ENCODE measurements around the gene LASP1. TPM values are rescaled to one million over a fixed set of nuclear protein-coding genes. Genes with fewer than 3 reads are reported as not detected.

LASP1 gene
- polyA plus RNA-seq, 3 donors from 2014 or later: 94.3 to 171 (median 96.5) TPM

- peaks cover 91 to 93% of the 10 kb centered on the region in 2 donors for H3K4me1 Mint-ChIP-seq
- peaks cover 22 to 36% (median 35%) of the 10 kb centered on the region in 3 donors for H3K27me3 Mint-ChIP-seq (ENCODE audit: low read depth in 3 of 3)
- no peaks in the 10 kb centered on the region for H3K9me3 Mint-ChIP-seq
- H3K36me3 Mint-ChIP-seq: peaks cover 5 to 14% (median 11%) of the 10 kb centered on the region in 3 donors
- peak overlapping the region; percentile 76 to 91 (median 84) for H3K4me3 Mint-ChIP-seq
- H3K27ac Mint-ChIP-seq: peak overlapping the region; percentile 97 to 99 (median 98)
- DNase-seq: no peak
Measured at GRCh38 chr17:38897671-38898290, 27.9 kb downstream of the LASP1 start.

DNA sequence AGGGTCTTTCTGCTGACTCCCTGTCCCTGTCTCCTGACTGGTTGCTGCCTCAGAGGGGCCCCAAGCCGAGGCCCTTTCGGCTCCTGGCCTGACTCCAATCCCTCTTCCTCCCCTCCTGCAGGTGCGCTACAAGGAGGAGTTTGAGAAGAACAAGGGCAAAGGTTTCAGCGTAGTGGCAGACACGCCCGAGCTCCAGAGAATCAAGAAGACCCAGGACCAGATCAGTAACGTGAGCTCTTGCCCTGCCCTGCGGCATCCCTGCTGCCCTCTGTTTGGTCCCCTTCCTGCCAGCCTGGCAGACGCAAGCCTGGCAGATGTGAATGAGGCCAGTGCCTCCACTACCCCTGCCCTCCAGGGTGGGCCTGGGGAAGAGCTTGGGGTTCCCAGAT lies 28.4 kb downstream of the LASP1 start:
- H3K4me1 Mint-ChIP-seq: peaks cover 91 to 93% of the 10 kb centered on the region in 2 donors
- H3K27ac Mint-ChIP-seq: peak overlapping the region; percentile 97 to 99 (median 98)
- H3K9me3 Mint-ChIP-seq: no peaks in the 10 kb centered on the region
- H3K27me3 Mint-ChIP-seq (ENCODE audit: low read depth in 3 of 3): peaks cover 22 to 34% (median 33%) of the 10 kb centered on the region in 3 donors
- no peak for DNase-seq
- H3K36me3 Mint-ChIP-seq: peaks cover 5 to 14% (median 10%) of the 10 kb centered on the region in 3 donors
- peak overlapping the region; percentile 76 to 91 (median 84) for H3K4me3 Mint-ChIP-seq

DNA sequence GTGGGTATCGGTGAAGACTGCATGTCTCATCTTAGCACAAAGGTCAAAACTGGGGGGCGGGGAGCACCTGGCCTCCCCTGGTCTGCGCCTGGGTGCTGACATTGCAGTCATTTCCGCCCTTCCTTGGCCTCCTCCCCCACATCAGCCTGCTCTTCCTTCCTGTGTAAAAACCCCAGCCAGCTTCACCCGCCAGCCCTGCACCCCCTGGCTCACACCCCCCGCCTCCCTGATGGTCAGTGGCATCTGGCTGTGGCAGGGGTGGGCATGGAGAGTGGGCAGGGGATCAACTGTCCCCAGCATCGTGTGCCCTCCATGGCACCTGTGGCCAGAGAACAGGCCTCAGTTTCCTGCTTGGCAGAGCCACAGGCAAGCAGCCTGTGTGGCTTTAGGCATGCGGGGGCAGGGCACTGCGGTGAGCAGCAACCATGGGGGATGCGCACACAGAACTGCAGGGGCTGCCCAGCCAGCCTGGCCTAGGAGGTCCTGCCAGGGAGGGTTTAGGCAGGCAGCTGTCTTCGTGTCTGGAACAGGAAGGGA lies 29.0 kb downstream of the LASP1 start:
- DNase-seq: peak; percentile 93 to 95 (median 94)
- H3K9me3 Mint-ChIP-seq: no peaks in the 10 kb centered on the region
- H3K36me3 Mint-ChIP-seq: peaks cover 5 to 14% (median 11%) of the 10 kb centered on the region in 3 donors
- peaks cover 91 to 93% of the 10 kb centered on the region in 2 donors for H3K4me1 Mint-ChIP-seq
- H3K27ac Mint-ChIP-seq: peak overlapping the region; percentile 97 to 99 (median 98)
- peak overlapping the region; percentile 76 to 91 (median 84) for H3K4me3 Mint-ChIP-seq
- peaks cover 22 to 30% (median 28%) of the 10 kb centered on the region in 3 donors for H3K27me3 Mint-ChIP-seq (ENCODE audit: low read depth in 3 of 3)

DNA sequence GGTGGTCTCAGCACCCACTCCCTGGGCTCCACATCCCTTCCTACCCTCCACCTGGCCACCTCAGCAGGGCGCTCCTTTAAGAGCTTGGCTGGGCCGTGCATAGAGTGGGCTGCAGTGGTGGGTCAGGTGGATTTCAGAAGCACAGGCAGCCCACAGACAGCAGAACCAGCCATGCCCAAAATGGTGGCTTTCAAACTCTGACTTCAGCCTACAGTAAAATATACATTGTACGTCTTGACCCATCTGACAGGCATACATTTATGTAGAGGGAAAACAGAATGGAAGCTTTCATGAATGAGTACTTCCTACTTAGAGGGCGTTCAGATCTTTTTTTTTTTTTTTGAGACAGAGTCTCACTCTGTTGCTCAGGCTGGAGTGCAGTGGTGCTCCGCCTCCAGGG lies 29.6 kb downstream of the LASP1 start:
- H3K9me3 Mint-ChIP-seq: no peaks in the 10 kb centered on the region
- peak overlapping the region; percentile 76 to 91 (median 84) for H3K4me3 Mint-ChIP-seq
- H3K4me1 Mint-ChIP-seq: peaks cover 91 to 93% of the 10 kb centered on the region in 2 donors
- DNase-seq: no peak
- peaks cover 5 to 14% (median 11%) of the 10 kb centered on the region in 3 donors for H3K36me3 Mint-ChIP-seq
- peak overlapping the region; percentile 97 to 99 (median 98) for H3K27ac Mint-ChIP-seq
- peaks cover 19 to 30% (median 28%) of the 10 kb centered on the region in 3 donors for H3K27me3 Mint-ChIP-seq (ENCODE audit: low read depth in 3 of 3)

GRCh38 chr17:38900978-38901656 lies 31.3 kb downstream of the LASP1 start:
- H3K36me3 Mint-ChIP-seq: peaks cover 9 to 15% (median 11%) of the 10 kb centered on the region in 3 donors
- DNase-seq: peak; percentile 86 to 88 (median 87)

GRCh38 chr17:38903404-38903803 lies 33.5 kb downstream of the LASP1 start:
- Mint-ChIP-seq H3K27me3 (ENCODE audit: low read depth in 3 of 3) (peaks cover 16 to 26% (median 21%) of the 10 kb centered on the region in 3 donors), H3K36me3 (peaks cover 7 to 16% (median 14%) of the 10 kb centered on the region in 3 donors), H3K27ac (peak overlapping the region; percentile 91 to 99 (median 98)), H3K9me3 (no peaks in the 10 kb centered on the region), H3K4me3 (peak overlapping the region; percentile 44 to 74 (median 61)), H3K4me1 (peaks cover 86 to 93% of the 10 kb centered on the region in 2 donors)
- DNase-seq: no peak

More at GRCh38 chr17:38900978-38901656, 31.3 kb downstream of the LASP1 start:
- Mint-ChIP-seq H3K4me3 (peak overlapping the region; percentile 74 to 85 (median 82)), H3K9me3 (no peaks in the 10 kb centered on the region), H3K4me1 (peaks cover 89 to 94% of the 10 kb centered on the region in 2 donors), H3K27me3 (ENCODE audit: low read depth in 3 of 3) (peaks cover 18 to 31% (median 28%) of the 10 kb centered on the region in 3 donors), H3K27ac (peak overlapping the region; percentile 94 to 99 (median 98))

- no peaks in the 10 kb centered on the region for H3K9me3 Mint-ChIP-seq
- peaks cover 83 to 92% of the 10 kb centered on the region in 2 donors for H3K4me1 Mint-ChIP-seq
- DNase-seq: no peak
- peak overlapping the region in 1 of 5 donors; percentile 14 for H3K4me3 Mint-ChIP-seq
- H3K27ac Mint-ChIP-seq: peak overlapping the region; percentile 64 to 99 (median 78)
- H3K27me3 Mint-ChIP-seq (ENCODE audit: low read depth in 3 of 3): peaks cover 8 to 11% (median 10%) of the 10 kb centered on the region in 3 donors
- H3K36me3 Mint-ChIP-seq: peaks cover 0 to 12% (median 9%) of the 10 kb centered on the region in 3 donors
Measured at GRCh38 chr17:38904892-38905291, 35.0 kb downstream of the LASP1 start.

GRCh38 chr17:38905375-38905774 lies 35.5 kb downstream of the LASP1 start:
- no peaks in the 10 kb centered on the region for H3K9me3 Mint-ChIP-seq
- H3K36me3 Mint-ChIP-seq: peaks cover 0 to 14% (median 9%) of the 10 kb centered on the region in 3 donors
- peaks cover 86 to 94% of the 10 kb centered on the region in 2 donors for H3K4me1 Mint-ChIP-seq
- peaks cover 8 to 10% (median 10%) of the 10 kb centered on the region in 3 donors for H3K27me3 Mint-ChIP-seq (ENCODE audit: low read depth in 3 of 3)
- peak overlapping the region in 1 of 5 donors; percentile 10 for H3K4me3 Mint-ChIP-seq
- H3K27ac Mint-ChIP-seq: peak overlapping the region; percentile 77 to 99 (median 80)
- no peak for DNase-seq

- peak overlapping the region; percentile 79 to 91 (median 84) for H3K27ac Mint-ChIP-seq
- peaks cover 0 to 14% (median 9%) of the 10 kb centered on the region in 3 donors for H3K36me3 Mint-ChIP-seq
- no peaks in the 10 kb centered on the region for H3K9me3 Mint-ChIP-seq
- H3K4me3 Mint-ChIP-seq: peak overlapping the region in 1 of 5 donors; percentile 36
- H3K4me1 Mint-ChIP-seq: peaks cover 81 to 90% of the 10 kb centered on the region in 2 donors
- DNase-seq: no peak
- H3K27me3 Mint-ChIP-seq (ENCODE audit: low read depth in 3 of 3): peaks cover 0 to 6% (median 3%) of the 10 kb centered on the region in 3 donors
Measured at GRCh38 chr17:38906460-38907228, 36.8 kb downstream of the LASP1 start.

DNA sequence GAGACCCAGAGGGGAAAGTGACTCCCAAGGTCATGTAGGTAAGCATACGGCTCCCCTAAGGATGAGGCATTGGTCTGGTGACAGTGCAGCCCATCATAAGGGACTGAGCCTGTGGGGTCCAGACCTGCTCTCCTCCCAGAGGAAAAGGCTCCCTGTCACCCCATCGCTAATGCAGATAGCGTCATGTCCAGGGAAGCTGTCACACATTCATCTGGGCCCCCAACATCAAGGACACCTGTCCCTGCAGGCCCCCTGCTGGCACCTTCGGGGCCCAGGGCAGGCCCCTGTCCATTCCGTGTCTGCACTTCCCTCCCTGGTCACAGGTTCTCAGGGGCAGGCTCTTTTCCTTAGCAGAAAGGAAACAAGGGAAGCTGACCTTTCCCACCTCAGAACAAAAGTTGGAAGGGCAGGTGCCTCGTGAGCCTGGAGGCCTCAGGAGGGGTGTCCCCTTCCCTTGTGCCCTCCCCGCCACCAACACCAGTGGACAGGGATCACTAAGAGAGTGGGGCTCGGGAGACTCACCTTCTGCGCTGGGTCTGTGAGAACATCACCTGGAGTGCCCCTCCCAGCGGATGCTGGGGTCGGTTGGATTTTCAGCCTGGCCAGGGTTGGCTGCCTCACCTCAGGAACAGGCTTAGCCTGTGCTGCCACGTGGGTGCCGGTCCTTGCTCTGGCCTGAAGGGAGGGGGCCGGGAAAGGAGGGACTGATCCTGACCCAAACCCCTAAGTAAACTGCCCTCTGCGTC lies 38.2 kb downstream of the LASP1 start:
- H3K4me3 Mint-ChIP-seq: no peak overlapping the region
- no peak for DNase-seq
- peaks cover 0 to 14% (median 9%) of the 10 kb centered on the region in 3 donors for H3K36me3 Mint-ChIP-seq
- peaks cover 0 to 6% (median 3%) of the 10 kb centered on the region in 3 donors for H3K27me3 Mint-ChIP-seq (ENCODE audit: low read depth in 3 of 3)
- no peaks in the 10 kb centered on the region for H3K9me3 Mint-ChIP-seq
- H3K4me1 Mint-ChIP-seq: peaks cover 82 to 92% of the 10 kb centered on the region in 2 donors
- peak overlapping the region; percentile 79 to 91 (median 84) for H3K27ac Mint-ChIP-seq

DNA sequence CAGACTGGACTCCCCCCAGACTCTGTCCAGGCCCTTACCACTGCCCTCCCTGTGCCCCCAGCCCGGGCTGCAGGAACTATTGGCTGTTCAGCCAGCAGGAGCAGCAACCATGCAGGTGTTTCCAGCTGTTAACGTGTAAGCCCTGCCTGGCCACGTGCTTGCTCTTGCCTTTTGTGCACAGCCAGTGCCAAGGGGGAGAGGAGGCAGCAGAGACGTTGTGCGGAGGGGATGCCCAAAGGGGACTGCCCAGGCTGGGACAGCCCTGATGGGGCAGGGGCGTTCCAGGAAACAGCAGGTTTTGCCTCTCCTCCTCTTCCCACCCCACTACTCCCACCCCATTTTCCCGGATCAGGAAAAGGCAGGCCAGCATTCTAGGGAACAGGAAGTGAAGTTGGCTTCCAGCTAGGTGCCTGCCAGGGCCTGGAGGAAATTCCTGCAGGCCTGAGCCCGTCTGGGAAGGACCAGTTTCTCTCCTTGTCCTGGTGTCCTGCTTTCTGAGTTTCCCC lies 38.9 kb downstream of the LASP1 start:
- Mint-ChIP-seq H3K27ac (peak overlapping the region; percentile 66 to 79 (median 72)), H3K36me3 (peaks cover 0 to 11% (median 9%) of the 10 kb centered on the region in 3 donors), H3K27me3 (ENCODE audit: low read depth in 3 of 3) (peaks cover 0 to 6% (median 3%) of the 10 kb centered on the region in 3 donors), H3K4me3 (peak overlapping the region in 1 of 5 donors; percentile 10), H3K9me3 (no peaks in the 10 kb centered on the region), H3K4me1 (peaks cover 82 to 92% of the 10 kb centered on the region in 2 donors)
- DNase-seq: no peak

GRCh38 chr17:38910325-38910724 lies 40.5 kb downstream of the LASP1 start:
- Mint-ChIP-seq H3K36me3 (peaks cover 0 to 13% (median 13%) of the 10 kb centered on the region in 3 donors), H3K27me3 (ENCODE audit: low read depth in 3 of 3) (peaks cover 0 to 6% (median 6%) of the 10 kb centered on the region in 3 donors), H3K4me1 (peaks cover 86 to 90% of the 10 kb centered on the region in 2 donors), H3K9me3 (no peaks in the 10 kb centered on the region), H3K4me3 (peak overlapping the region in 1 of 5 donors; percentile 39), H3K27ac (peak overlapping the region; percentile 49 to 89 (median 78))
- no peak for DNase-seq

Data from immature natural killer cell (primary cell).